Measurements from ENCODE around the gene ISL2.

ISL2 gene

GRCh38 chr15:76360416-76360815, 23.8 kb downstream of the ISL2 start:
- Histone ChIP-seq H3K4me1 (ENCODE audit: low read depth, poor library complexity, severe bottlenecking) (no peaks in the 10 kb centered on the region), H3K4me2 (no peak overlapping the region), H3K4me3 (IDR thresholded peaks at IDR 0.05; ENCODE audit: insufficient read depth, low read depth, low read length) (no peak overlapping the region), H3K9ac (no peak overlapping the region), H3K36me3 (ENCODE audit: insufficient read depth) (no peaks in the 10 kb centered on the region), H2AFZ (ENCODE audit: low read depth) (no peak overlapping the region), H3K27ac (no peak overlapping the region), H3K27me3 (ENCODE audit: insufficient read depth, low read depth) (no peaks in the 10 kb centered on the region), H4K20me1 (ENCODE audit: insufficient read depth) (no peaks in the 10 kb centered on the region), H3K79me2 (ENCODE audit: insufficient read depth, low read depth) (no peaks in the 10 kb centered on the region)
- TF ChIP-seq, protein P1, sequence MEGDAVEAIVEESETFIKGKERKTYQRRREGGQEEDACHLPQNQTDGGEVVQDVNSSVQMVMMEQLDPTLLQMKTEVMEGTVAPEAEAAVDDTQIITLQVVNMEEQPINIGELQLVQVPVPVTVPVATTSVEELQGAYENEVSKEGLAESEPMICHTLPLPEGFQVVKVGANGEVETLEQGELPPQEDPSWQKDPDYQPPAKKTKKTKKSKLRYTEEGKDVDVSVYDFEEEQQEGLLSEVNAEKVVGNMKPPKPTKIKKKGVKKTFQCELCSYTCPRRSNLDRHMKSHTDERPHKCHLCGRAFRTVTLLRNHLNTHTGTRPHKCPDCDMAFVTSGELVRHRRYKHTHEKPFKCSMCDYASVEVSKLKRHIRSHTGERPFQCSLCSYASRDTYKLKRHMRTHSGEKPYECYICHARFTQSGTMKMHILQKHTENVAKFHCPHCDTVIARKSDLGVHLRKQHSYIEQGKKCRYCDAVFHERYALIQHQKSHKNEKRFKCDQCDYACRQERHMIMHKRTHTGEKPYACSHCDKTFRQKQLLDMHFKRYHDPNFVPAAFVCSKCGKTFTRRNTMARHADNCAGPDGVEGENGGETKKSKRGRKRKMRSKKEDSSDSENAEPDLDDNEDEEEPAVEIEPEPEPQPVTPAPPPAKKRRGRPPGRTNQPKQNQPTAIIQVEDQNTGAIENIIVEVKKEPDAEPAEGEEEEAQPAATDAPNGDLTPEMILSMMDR (conservative IDR thresholded peaks at IDR 0.05; ENCODE audit: low read depth, low read length) = no peak

DNA sequence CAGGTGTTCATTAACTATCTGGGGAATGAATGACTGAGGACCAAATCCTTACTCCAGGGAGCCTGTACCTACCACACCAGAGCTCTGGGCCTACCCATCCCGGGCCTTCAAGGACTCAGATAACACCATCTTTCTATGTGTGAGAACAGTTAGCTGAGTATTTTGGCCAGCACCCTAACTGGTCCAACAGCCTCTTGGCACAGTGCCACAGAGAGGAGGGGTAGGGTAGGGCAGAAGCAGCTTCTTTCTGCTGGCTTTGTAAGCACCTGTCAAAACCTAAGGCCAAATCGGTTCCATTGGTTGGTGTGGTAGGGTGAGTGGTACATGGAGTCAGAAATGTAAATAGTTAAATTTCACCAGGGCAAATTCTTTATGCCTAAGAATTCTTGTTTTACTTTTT, 26.7 kb downstream of the ISL2 start:
- no peaks in the 10 kb centered on the region for H3K27me3 ChIP-seq (ENCODE audit: insufficient read depth, low read depth)
- H3K36me3 ChIP-seq (ENCODE audit: insufficient read depth) = no peaks in the 10 kb centered on the region
- H4K20me1 ChIP-seq (ENCODE audit: insufficient read depth) = no peaks in the 10 kb centered on the region
- no peak overlapping the region for H3K4me3 ChIP-seq (IDR thresholded peaks at IDR 0.05; ENCODE audit: insufficient read depth, low read depth, low read length)
- H3K79me2 ChIP-seq (ENCODE audit: insufficient read depth, low read depth) = no peaks in the 10 kb centered on the region
- no peak overlapping the region for H3K4me2 ChIP-seq
- no peak overlapping the region for H2AFZ ChIP-seq (ENCODE audit: low read depth)
- H3K27ac ChIP-seq = no peak overlapping the region
- TF ChIP-seq, protein P1 (conservative IDR thresholded peaks at IDR 0.05; ENCODE audit: low read depth, low read length) = no peak
- no peak overlapping the region for H3K9ac ChIP-seq
- no peaks in the 10 kb centered on the region for H3K4me1 ChIP-seq (ENCODE audit: low read depth, poor library complexity, severe bottlenecking)

GRCh38 chr15:76366714-76367113, 30.1 kb downstream of the ISL2 start:
- Histone ChIP-seq H3K27ac (no peak overlapping the region), H3K4me3 (IDR thresholded peaks at IDR 0.05; ENCODE audit: insufficient read depth, low read depth, low read length) (no peak overlapping the region), H3K4me1 (ENCODE audit: low read depth, poor library complexity, severe bottlenecking) (no peaks in the 10 kb centered on the region), H3K36me3 (ENCODE audit: insufficient read depth) (no peaks in the 10 kb centered on the region), H2AFZ (ENCODE audit: low read depth) (no peak overlapping the region), H3K27me3 (ENCODE audit: insufficient read depth, low read depth) (no peaks in the 10 kb centered on the region), H3K4me2 (no peak overlapping the region), H4K20me1 (ENCODE audit: insufficient read depth) (no peaks in the 10 kb centered on the region), H3K9ac (no peak overlapping the region), H3K79me2 (ENCODE audit: insufficient read depth, low read depth) (no peaks in the 10 kb centered on the region)
- TF ChIP-seq, protein P1 (conservative IDR thresholded peaks at IDR 0.05; ENCODE audit: low read depth, low read length) = no peak

- no peaks in the 10 kb centered on the region for H3K79me2 ChIP-seq (ENCODE audit: insufficient read depth, low read depth)
- H3K27me3 ChIP-seq (ENCODE audit: insufficient read depth, low read depth) = no peaks in the 10 kb centered on the region
- TF ChIP-seq, protein P1 (conservative IDR thresholded peaks at IDR 0.05; ENCODE audit: low read depth, low read length) = no peak
- H4K20me1 ChIP-seq (ENCODE audit: insufficient read depth) = no peaks in the 10 kb centered on the region
- no peaks in the 10 kb centered on the region for H3K36me3 ChIP-seq (ENCODE audit: insufficient read depth)
- no peak overlapping the region for H2AFZ ChIP-seq (ENCODE audit: low read depth)
- H3K4me1 ChIP-seq (ENCODE audit: low read depth, poor library complexity, severe bottlenecking) = no peaks in the 10 kb centered on the region
- H3K4me3 ChIP-seq (IDR thresholded peaks at IDR 0.05; ENCODE audit: insufficient read depth, low read depth, low read length) = no peak overlapping the region
- no peak overlapping the region for H3K9ac ChIP-seq
- no peak overlapping the region for H3K27ac ChIP-seq
- no peak overlapping the region for H3K4me2 ChIP-seq
Measured at GRCh38 chr15:76368122-76368621, 31.6 kb downstream of the ISL2 start.
